M059J (cell line): ENCODE data around the gene TLR3. TPM values are rescaled to one million over a fixed set of nuclear protein-coding genes. Genes with fewer than 3 reads are reported as not detected.
"Not testable (repeated sequence)": the region's sequence is repeated elsewhere in the genome, so short reads cannot be mapped to it uniquely, and the experiment has no call there.

Experiments used
- DNase-seq: peaks from one replicate; pipeline ENCODE4 v3.0.0-alpha.2; 2012; ENCODE audit warnings: low read depth
- total RNA-seq: library from RNA; depleted of rRNA; stranded (reverse); fragments of >200 nt; shearing (Covaris generic); gene quantifications from 2 replicates; pipeline ENCODE4 v1.2.3, GENCODE V29; 2014; rRNA removed

Gene TLR3
- 6.7 and 7.2 TPM in 2 replicates for total RNA-seq

GRCh38 chr4:186068581-186069348 is at the start of gene TLR3:
Gene TLR3 (plus strand): TSS chr4:186069156. CDS start chr4:186076620, 7,464 bp downstream.
- DNase-seq = peak; percentile 42

- no peak for DNase-seq
These were observed 49.7 kb upstream of the TLR3 start for GRCh38 chr4:186019269-186019668.

DNA sequence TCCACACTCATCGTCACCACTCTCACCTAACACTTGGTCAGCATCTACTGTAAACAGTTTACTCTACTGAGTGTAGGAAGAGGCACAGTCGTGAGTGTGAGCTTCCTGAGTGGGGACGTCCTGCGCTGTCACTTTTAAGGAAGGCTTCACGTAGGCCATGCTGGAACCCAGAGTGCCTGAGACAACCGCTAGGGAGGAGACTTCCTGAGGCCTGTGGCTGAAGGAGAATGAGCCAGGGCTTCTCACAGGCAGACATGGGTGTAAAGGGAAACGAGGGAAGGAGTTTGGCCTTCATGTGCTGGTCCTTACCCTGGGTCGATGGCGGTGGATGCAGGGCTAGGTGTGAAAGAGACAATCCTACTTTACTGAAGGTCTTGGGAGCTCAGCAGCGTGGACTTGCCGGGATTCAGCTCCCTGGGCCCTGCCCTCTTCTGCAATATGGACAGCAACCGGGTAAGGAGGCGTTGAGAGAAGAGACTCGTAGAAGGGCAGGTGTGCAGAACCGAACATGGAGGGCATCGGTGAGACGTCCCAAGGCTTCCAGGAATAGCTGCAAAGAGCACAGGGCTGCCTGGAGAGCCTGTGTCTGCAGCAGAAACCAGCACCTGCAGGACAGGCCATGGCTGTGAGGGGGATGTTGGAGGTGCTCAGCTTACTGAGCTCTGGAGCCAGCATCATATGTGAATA is 48.7 kb upstream of the TLR3 start:
- no peak for DNase-seq

DNA sequence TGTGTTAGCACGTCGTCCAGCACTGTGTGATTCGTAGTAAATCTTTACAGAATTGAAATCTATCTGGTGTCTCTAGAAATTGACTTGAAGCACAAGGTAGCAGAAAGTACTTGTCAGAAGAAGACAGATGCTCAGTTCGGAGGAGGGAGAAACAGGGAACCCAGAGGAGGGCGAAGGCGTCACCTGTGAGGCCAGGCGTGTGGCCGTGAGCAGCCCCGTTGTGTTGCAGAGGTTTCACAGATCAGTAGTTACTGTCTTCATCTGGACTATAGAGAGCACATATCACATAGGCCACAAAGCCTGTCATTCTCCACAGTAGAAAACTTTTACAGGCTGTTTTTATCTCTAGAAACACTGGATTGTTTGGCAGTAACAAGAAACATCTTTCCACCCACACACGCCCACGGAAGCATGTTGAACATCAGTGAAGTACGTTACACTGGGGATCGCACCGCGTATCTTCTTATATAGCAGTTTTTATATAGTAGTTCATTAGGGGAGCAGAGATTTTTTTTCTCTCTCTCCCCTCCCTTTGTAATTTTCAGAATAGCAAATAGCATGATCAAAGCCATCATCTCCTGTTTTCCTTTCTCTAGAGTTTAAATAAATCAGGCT is 48.1 kb upstream of the TLR3 start:
- DNase-seq = no peak

DNA sequence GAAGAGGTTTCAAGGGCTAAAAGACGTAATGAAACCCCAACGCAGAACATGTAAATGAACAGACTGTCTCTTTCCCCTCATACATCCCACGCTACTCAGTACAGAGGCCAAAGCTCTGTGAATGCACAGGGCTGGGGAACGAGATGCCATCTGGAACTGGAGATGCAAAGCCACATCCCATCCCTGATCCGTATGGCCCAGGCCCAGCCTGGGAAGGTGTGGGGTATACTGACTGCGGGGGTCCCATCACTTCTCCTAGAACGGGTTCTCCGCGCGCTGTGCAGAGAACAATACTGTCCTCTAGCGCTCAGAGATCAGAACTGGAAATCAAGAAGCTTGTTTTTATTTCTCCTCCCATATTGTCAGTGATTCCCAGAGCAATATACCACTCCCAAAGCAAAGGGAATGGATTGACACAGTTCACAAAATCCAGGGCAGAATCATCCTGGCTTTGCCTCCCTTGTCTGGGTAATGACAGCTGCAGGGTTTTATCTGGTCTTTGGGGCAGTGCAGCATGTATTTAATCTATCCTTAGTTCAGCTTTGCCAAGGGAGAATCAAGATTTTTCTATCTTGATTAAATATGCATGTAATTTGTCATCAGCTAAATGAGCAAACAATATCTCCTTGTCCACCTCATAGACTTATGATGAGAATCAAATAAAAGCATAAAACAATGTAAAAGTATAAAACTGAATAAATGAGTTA is 47.3 kb upstream of the TLR3 start:
- peak; percentile 14 for DNase-seq

DNA sequence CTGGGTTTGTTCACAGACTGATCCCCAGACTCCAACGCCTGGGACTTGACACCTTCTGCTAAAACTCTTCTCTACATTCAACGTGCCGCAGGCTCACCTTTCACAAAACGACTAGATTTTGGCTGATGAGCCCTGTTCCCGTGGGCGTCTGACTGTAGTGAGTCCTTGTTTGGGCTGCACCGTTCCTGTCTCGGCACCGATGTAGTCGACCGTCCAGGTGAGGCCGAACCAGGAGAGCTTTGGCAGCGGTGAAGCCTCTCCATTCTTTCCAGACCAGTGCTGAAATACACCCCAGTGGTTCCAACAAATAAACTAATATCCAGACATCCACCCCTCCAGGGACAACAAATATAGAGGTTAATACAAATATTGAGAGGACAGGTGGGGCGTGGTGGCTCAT is 45.0 kb upstream of the TLR3 start:
- DNase-seq = no peak

GRCh38 chr4:186024637-186025407 is 44.1 kb upstream of the TLR3 start:
- no peak for DNase-seq

- DNase-seq = no peak
These were observed 43.6 kb upstream of the TLR3 start for GRCh38 chr4:186025408-186025690.

DNA sequence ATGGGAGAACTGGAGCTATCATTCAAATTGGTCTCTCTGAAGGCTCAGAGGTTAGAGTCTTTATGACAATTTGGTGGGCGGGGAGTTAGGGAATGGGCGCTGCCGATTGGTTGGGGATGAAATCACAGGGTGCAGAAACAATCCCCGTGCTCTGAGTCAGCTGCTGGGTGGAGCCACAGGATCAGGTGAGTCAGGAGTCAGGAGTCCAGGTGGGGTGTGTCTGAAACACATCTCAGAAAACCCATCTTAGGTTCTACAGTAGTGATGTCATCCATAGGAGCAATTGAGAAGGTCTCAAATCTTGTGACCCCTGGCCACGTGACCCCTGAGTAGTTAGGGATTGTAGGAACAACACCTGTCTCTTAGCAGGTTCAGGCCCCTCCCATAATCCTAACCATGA is 41.6 kb upstream of the TLR3 start:
- no peak for DNase-seq

- DNase-seq = no peak
These were observed 39.2 kb upstream of the TLR3 start for GRCh38 chr4:186029571-186030398.

- DNase-seq = no peak
These were observed 38.6 kb upstream of the TLR3 start for GRCh38 chr4:186030399-186030775.

DNA sequence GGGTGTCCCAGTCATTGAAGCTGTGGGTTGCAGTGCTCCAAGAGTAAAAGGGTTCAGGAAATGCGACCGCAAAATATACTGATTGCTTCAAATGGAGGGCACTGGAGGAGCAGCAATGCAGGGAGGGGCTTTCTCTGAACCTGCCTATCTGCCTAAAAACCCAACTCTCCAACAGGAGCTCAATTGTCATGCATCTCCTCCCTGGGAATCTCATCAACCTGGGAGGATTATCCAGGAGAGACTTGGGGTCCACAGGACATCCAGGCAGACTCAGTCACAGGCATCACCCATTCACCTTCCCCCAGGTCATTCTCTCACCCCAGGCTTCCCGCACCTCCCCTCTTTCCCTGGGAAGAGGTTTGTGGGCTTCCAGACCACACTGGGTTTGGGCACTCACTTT is 38.2 kb upstream of the TLR3 start:
- no peak for DNase-seq

- DNase-seq = no peak
These were observed 36.7 kb upstream of the TLR3 start for GRCh38 chr4:186032259-186032658.

DNA sequence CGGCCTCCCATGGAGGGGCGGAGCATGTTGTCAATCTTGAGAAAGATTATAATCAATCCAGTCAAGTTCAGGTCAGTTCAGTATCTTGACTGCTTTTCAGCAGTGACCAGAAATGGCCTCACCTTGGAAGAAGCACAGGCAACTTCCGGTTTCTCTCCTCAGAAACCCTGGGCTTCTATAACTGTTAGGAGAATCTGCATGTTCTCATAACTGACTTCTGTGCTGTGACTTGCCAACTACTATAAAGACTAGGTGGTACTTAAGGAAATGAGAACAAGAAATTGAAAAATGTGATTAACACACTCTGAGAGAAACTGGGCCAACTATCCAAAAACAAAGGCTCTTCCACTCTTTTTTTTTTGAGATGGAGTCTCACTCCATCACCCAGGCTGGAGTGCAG is 35.9 kb upstream of the TLR3 start:
- DNase-seq = no peak

DNA sequence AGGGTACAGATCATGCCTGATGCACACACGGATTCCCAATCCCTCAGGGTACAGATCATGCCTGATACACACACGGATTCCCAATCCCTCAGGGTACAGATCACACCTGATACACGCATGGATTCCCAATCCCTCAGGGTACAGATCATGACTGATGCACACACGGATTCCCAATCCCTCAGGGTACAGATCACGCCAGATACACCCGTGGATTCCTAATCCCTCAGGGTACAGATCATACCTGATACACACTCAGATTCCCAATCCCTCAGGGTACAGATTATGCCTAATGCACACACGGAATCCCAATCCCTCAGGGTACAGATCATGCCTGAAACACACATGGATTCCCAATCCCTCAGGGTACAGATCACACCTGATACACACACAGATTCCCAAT is 34.3 kb upstream of the TLR3 start:
- not testable (repeated sequence) for DNase-seq

DNA sequence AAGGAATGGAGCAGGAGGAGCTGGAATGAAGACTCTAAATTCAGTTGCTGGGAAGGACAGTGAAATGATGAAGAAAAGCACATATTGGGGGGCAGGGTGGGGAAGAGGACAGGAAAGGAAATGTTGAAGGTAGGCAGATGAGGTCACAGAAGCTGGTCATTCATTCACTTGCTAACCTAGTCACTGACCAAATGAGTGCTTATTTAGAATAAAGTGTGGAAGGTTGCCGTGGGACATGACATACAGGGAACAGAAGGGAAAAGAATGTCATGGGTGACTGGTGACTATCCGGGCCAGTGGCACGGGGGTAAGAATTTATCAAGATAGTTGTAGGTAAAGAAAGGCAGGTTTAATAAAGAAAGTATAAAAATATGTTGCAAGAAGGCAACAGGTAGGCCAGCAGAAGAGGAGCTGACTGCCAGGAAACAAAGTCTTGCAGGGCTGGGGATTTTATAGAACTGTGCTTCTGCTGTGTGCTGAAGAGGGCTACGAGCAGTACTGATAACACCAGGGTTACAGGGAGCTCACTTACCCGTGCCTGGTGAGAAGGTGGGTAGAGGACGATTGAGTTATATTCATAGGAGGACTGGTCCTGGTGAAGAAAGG is 31.9 kb upstream of the TLR3 start:
- no peak for DNase-seq

GRCh38 chr4:186037692-186038658 is 31.0 kb upstream of the TLR3 start:
- DNase-seq = peak; percentile 58

DNA sequence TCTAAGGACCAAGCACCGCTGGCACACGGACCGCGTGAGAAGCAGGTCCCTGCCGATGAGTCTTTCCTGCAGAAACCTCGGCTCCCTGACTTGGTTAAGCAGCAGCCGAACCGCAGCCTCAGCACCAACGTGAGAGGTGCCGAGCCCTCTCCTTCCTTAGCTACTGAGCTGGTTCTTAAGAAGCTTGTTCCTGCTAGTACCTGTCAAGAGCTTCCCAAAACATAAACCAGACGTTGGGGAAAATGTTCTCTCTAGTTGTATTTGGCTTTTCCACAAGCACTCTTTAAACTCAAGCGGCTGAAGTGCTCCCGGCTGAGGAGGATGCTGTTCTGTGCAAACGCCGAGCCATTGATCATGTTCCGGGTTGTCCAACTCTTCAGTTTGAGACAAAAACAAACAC is 29.3 kb upstream of the TLR3 start:
- no peak for DNase-seq

DNA sequence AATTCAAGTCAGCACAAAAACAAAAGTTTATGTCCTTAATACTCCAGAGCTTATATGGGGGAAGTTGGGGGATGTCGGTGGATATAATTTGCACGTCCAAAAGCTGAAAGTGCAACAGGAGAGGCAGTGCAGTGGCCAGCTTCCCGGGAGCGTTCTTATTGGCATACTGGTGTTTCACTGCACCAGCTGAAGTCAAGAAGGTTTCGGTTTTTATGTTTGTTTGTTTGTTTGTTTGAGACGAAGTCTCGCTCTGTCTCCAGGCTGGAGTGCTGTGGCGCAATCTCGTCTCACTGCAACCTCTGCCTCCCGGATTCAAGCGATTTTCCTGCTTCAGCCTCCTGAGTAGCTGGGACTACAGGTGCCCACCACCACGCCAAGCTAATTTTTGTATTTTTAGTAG is 28.6 kb upstream of the TLR3 start:
- DNase-seq = no peak
